PC-9 (cell line): ENCODE measurements around the gene CRAT. TPM values are rescaled to one million over a fixed set of nuclear protein-coding genes. Genes with fewer than 3 reads are reported as not detected.

Source experiments
- BruUV-seq: library from RNA; stranded (reverse); fragments of 400-500 nt; replicated peaks from 2 replicates; lab custom pipeline; 2021; lab: Mats Ljungman, UMichigan
- CTCF ChIA-PET: fragments of 300-600 bp; sonication (Branson Sonifier 250); formaldehyde crosslinking; loops from one replicate; lab custom pipeline; 2022; ENCODE audit warnings: antibody characterized with exemption; lab: Charles Lee
- POLR2A ChIA-PET: fragments of 300-600 bp; sonication (Branson Sonifier 250); formaldehyde crosslinking; loops from one replicate; lab custom pipeline; 2022; ENCODE audit warnings: antibody characterized with exemption; ENCODE audit not compliant: unreplicated experiment; lab: Charles Lee
- DNase-seq, 2 experiments: peaks; one replicate each; pipeline versions ENCODE4 v3.0.0 to v3.0.0-alpha.2; 2015 to 2022; ENCODE audit warnings: mixed read lengths in 1 of 2
- H2AFZ ChIP-seq: fragments of 200-600 bp; sonication (generic); 2 replicates; pipeline ENCODE4 v1.8.1; 2017; ENCODE audit warnings: antibody characterized with exemption
- H3F3A ChIP-seq: fragments of 200-600 bp; sonication (generic); 2 replicates; pipeline ENCODE4 v1.8.1; 2017; ENCODE audit warnings: antibody characterized with exemption, mild to moderate bottlenecking, low read depth; ENCODE audit not compliant: insufficient read depth
- H3K27ac ChIP-seq: fragments of 200-600 bp; sonication (generic); 2 replicates; pipeline ENCODE4 v1.6.1; 2016; ENCODE audit warnings: mixed run types
- H3K27me3 ChIP-seq: fragments of 200-600 bp; sonication (generic); 2 replicates; pipeline ENCODE4 v1.6.1; 2016; ENCODE audit warnings: low read depth, mixed run types; ENCODE audit not compliant: insufficient read depth
- H3K36me3 ChIP-seq: fragments of 200-600 bp; sonication (generic); 2 replicates; pipeline ENCODE4 v1.6.1; 2016; ENCODE audit warnings: low read depth, mixed run types
- H3K4me1 ChIP-seq: fragments of 200-600 bp; sonication (generic); replicated peaks from 2 replicates; pipeline ENCODE4 v1.6.1; 2016; ENCODE audit warnings: mixed run types; ENCODE audit not compliant: insufficient read depth
- H3K4me2 ChIP-seq: fragments of 200-600 bp; sonication (generic); 2 replicates; pipeline ENCODE4 v1.6.1; 2017; ENCODE audit warnings: mixed run types
- H3K4me3 ChIP-seq: fragments of 200-600 bp; sonication (generic); 2 replicates; pipeline ENCODE4 v1.6.1; 2016; ENCODE audit warnings: mixed run types
- H3K79me2 ChIP-seq: fragments of 200-600 bp; sonication (generic); 2 replicates; pipeline ENCODE4 v1.6.1; 2017; ENCODE audit warnings: low read depth, mixed run types
- H3K9me2 ChIP-seq: fragments of 200-600 bp; sonication (generic); 2 replicates; pipeline ENCODE4 v1.8.1; 2017; ENCODE audit warnings: mild to moderate bottlenecking; ENCODE audit not compliant: insufficient read depth
- H3K9me3 ChIP-seq: fragments of 200-600 bp; sonication (generic); 2 replicates; pipeline ENCODE4 v1.8.1; 2016; ENCODE audit warnings: low read depth; ENCODE audit not compliant: insufficient read depth
- H4K20me1 ChIP-seq: fragments of 200-600 bp; sonication (generic); 2 replicates; pipeline ENCODE4 v1.8.1; 2017; ENCODE audit not compliant: insufficient read depth
- EZH2 ChIP-seq: fragments of 200-600 bp; sonication (generic); IDR thresholded peaks from 2 replicates; pipeline ENCODE4 v1.8.0; 2017; ENCODE audit warnings: antibody characterized with exemption, low read depth
- intact Hi-C: fragments of 100-400 bp; cut with micrococcal nuclease; formaldehyde crosslinking; loops from one replicate; pipeline ENCODE4 v1.10.0; 2022; ENCODE audit not compliant: unreplicated experiment
- total RNA-seq: library from RNA; stranded (reverse); gene quantifications from 2 replicates; pipeline ENCODE4 v1.2.3, GENCODE V29; 2021
- TF ChIP-seq, protein P1 (sequence below): fragments of 200-600 bp; sonication (generic); conservative IDR thresholded peaks from 2 replicates; pipeline ENCODE4 v1.6.1; 2017; ENCODE audit warnings: mixed run types, antibody characterized with exemption, mild to moderate bottlenecking, moderate library complexity

The CRAT gene
- total RNA-seq, 1 experiment from 2014 or later = 40.3 TPM

- intact Hi-C loops = loop anchor here (1.0 kb wide), 4 partner anchors 29 to 55 kb away; partner anchors contain the start of genes CRAT and MIGA2
- Histone ChIP-seq H3F3A (peaks cover 5% of the 10 kb centered on the region; the same call in 1 of the 2 replicates), H3K27me3 (no peaks in the 10 kb centered on the region), H4K20me1 (no peaks in the 10 kb centered on the region), H3K9me3 (no peaks in the 10 kb centered on the region), H3K79me2 (peaks cover 33% of the 10 kb centered on the region), H2AFZ (peak overlapping the region; percentile 88), H3K4me2 (peak overlapping the region; percentile 90), H3K36me3 (no peaks in the 10 kb centered on the region), H3K27ac (no peak overlapping the region), H3K4me3 (peak overlapping the region; percentile 68), H3K9me2 (no peaks in the 10 kb centered on the region), H3K4me1 (peaks cover 27% of the 10 kb centered on the region)
- ChIA-PET POLR2A (interaction anchor here (0.5 to 0.7 kb wide), 4 partner anchors 29 to 362 kb away, joined by 3 to 8 read pairs (median 8); partner anchors contain the start of genes CRAT and PTPA), CTCF (interaction anchor here (0.7 to 1.4 kb wide), 2 partner anchors 16 to 53 kb away, joined by 3 to 6 read pairs; partner anchors contain the start of gene SH3GLB2)
- no peak for TF ChIP-seq EZH2
- TF ChIP-seq, protein P1, sequence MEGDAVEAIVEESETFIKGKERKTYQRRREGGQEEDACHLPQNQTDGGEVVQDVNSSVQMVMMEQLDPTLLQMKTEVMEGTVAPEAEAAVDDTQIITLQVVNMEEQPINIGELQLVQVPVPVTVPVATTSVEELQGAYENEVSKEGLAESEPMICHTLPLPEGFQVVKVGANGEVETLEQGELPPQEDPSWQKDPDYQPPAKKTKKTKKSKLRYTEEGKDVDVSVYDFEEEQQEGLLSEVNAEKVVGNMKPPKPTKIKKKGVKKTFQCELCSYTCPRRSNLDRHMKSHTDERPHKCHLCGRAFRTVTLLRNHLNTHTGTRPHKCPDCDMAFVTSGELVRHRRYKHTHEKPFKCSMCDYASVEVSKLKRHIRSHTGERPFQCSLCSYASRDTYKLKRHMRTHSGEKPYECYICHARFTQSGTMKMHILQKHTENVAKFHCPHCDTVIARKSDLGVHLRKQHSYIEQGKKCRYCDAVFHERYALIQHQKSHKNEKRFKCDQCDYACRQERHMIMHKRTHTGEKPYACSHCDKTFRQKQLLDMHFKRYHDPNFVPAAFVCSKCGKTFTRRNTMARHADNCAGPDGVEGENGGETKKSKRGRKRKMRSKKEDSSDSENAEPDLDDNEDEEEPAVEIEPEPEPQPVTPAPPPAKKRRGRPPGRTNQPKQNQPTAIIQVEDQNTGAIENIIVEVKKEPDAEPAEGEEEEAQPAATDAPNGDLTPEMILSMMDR = no peak
- TSS peak; percentile 62 for BruUV-seq
- DNase-seq = peak in 1 of 2 experiments; percentile 32
These were observed 29.1 kb downstream of the CRAT start for GRCh38 chr9:129081388-129081904.

GRCh38 chr9:129080601-129081387 is 29.8 kb downstream of the CRAT start, which contains the start of gene DOLPP1:
DOLPP1 (plus strand) TSS chr9:129081111; CDS start chr9:129081132, 21 bp downstream.
- peak; percentile 99 to 100 for DNase-seq
- TF ChIP-seq, protein P1 = no peak
- TF ChIP-seq EZH2 = no peak
- Histone ChIP-seq H3F3A (peaks cover 5% of the 10 kb centered on the region; the same call in 1 of the 2 replicates), H3K4me2 (peak within 1 kb of the TSS; percentile 91), H3K4me3 (peak within 1 kb of the TSS; percentile 73), H3K9me3 (no peaks in the 10 kb centered on the region), H3K4me1 (peaks cover 27% of the 10 kb centered on the region), H3K27ac (no peak within 1 kb of the TSS), H3K36me3 (no peaks in the 10 kb centered on the region), H3K27me3 (no peaks in the 10 kb centered on the region), H3K79me2 (peaks cover 33% of the 10 kb centered on the region), H4K20me1 (no peaks in the 10 kb centered on the region), H2AFZ (peak within 1 kb of the TSS; percentile 91), H3K9me2 (no peaks in the 10 kb centered on the region)
- intact Hi-C loops = loop anchor here (1.0 kb wide), 4 partner anchors 28 to 54 kb away; partner anchors contain the start of genes CRAT and MIGA2
- ChIA-PET POLR2A (interaction anchor here (0.5 to 0.7 kb wide), 4 partner anchors 11 to 363 kb away, joined by 3 to 8 read pairs (median 6); partner anchors contain the start of genes CRAT and PTPA), CTCF (interaction anchor here (0.7 to 1.4 kb wide), 2 partner anchors 17 to 53 kb away, joined by 3 to 6 read pairs; partner anchors contain the start of gene SH3GLB2)
- no TSS peak for BruUV-seq

GRCh38 chr9:129080298-129080600 is 30.3 kb downstream of the CRAT start:
- TF ChIP-seq, protein P1 = no peak
- no peak for TF ChIP-seq EZH2
- Histone ChIP-seq H4K20me1 (no peaks in the 10 kb centered on the region), H3K4me1 (peaks cover 27% of the 10 kb centered on the region), H3K36me3 (no peaks in the 10 kb centered on the region), H3K4me3 (peak overlapping the region; percentile 73), H3K27me3 (no peaks in the 10 kb centered on the region), H3K9me3 (no peaks in the 10 kb centered on the region), H3K79me2 (peaks cover 33% of the 10 kb centered on the region), H3F3A (peaks cover 5% of the 10 kb centered on the region; the same call in 1 of the 2 replicates), H3K4me2 (peak overlapping the region; percentile 91), H3K27ac (no peak overlapping the region), H2AFZ (peak overlapping the region; percentile 91), H3K9me2 (no peaks in the 10 kb centered on the region)
- DNase-seq = no peak
- POLR2A ChIA-PET = interaction anchor here (0.6 kb wide), 3 partner anchors 11 to 1136 kb away, joined by 3 read pairs; no protein-coding TSS in a partner anchor
- CTCF ChIA-PET = interaction anchor here (0.5 kb wide), 1 partner anchor 684 kb away, joined by 3 read pairs; no protein-coding TSS in a partner anchor
- intact Hi-C loops = no loop called here
- TSS peak; percentile 44 for BruUV-seq
